Skeletal muscle satellite cell (primary cell): ENCODE measurements around the gene TOPAZ1. TPM values are rescaled to one million over a fixed set of nuclear protein-coding genes. Genes with fewer than 3 reads are reported as not detected.
A peak's percentile ranks its signal among the peaks of the same experiment; 100 is the strongest.

Experiments
- H3K27me3 ChIP-seq: 2 replicates; pipeline ENCODE4 v1.7.0; 2013; ENCODE audit warnings: low read length; ENCODE audit not compliant: control insufficient read depth, insufficient read depth
- H3K36me3 ChIP-seq: 2 replicates; pipeline ENCODE4 v1.7.0; 2013; ENCODE audit warnings: mild to moderate bottlenecking, control low read depth, low read length; ENCODE audit not compliant: insufficient read depth
- H3K4me1 ChIP-seq: 2 replicates; pipeline ENCODE4 v1.7.0; 2013; ENCODE audit warnings: low read length; ENCODE audit not compliant: control insufficient read depth, insufficient read depth
- H3K4me2 ChIP-seq: 2 replicates; pipeline ENCODE4 v1.7.0; 2013; ENCODE audit warnings: mild to moderate bottlenecking, low read length
- H3K4me3 ChIP-seq: 2 replicates; pipeline ENCODE4 v1.7.0; 2013; ENCODE audit warnings: low read length
- H3K9ac ChIP-seq: 2 replicates; pipeline ENCODE4 v1.7.0; 2013; ENCODE audit warnings: mild to moderate bottlenecking, low read depth, low read length, moderate library complexity
- H3K9me3 ChIP-seq: replicated peaks from 2 replicates; pipeline ENCODE4 v1.7.0; 2013; ENCODE audit warnings: mild to moderate bottlenecking, control low read depth, low read length
- total RNA-seq: library from RNA; depleted of rRNA; stranded (reverse); fragments of >200 nt; gene quantifications from 2 replicates; pipeline ENCODE4 v1.2.3, GENCODE V29; 2012; rRNA removed

Gene TOPAZ1
- not detected in 2 replicates for total RNA-seq

DNA sequence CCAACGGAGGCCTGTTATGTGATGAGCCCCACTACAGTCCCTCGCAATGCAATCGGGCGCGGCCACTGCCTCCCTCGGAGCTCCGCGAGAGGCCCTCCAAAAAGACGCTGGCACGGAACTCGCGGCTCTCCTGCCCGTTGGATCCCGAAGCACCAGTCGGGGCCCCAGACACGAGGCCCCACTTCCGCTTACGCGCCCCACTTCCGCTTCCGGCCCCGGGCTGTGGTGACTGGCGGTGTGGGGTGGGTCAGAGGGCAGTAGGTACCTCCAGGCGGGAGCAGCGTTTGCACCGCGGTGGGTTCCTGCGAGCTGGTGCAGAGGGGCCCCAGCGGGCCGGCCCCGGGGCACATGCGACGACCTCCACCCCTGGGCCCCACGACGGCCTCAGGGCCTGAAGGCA lies at the start of gene TOPAZ1:
TOPAZ1 (plus strand) TSS at position 181 of the 400 bp plus-strand sequence; CDS start at position 349, 168 bp downstream.
- no peaks in the 10 kb centered on the region for H3K9me3 ChIP-seq

DNA sequence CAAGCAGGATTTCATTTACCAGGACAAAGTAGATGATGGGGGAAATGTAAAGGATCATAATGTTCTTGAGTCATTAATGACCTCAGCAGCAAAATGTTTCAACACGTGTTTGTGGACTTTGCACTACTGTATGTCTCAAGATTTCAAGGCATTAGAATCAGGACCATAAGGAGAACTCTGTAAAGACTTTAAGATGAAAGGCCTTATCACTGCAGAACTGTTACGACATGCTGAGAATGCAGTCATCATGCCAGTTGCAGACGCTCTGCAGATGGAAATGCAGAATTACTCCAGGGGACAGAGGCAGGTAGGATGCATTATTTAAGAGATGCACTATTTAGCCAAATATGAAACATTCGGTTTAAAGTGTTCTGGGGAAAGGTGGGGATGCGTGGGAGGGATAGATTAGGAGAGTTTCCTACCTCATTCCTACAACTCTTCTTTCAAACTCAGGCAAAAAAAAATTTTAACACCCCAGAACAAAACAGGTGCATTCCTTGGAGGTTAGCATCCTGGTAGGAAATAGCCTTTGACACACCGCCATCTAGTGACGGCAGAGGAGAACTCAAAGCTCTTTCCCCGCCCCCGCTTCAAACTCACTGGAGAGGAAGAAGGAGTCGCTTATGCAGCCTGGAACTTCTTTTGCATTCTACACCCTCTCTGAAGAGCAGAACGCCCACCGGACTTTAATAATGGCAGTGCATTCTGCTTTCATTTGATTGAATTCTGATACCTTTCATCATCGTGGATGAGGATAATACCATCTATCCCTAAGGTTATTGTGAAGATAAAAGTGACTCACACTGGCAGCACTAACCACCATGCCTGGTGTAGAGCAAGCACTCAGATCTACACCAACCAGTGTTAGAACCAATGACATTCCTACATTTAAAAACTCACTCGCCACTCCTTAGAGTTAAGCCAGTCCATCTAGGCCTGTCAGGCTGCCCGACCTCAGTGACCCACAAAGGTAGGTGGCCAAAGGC lies 43.1 kb upstream of the TOPAZ1 start:
- Histone ChIP-seq H3K36me3 (no peaks in the 10 kb centered on the region), H3K9ac (no peak overlapping the region), H3K9me3 (no peaks in the 10 kb centered on the region), H3K4me3 (no peak overlapping the region), H3K27me3 (peaks cover 44% of the 10 kb centered on the region), H3K4me2 (peak overlapping the region; percentile 42), H3K4me1 (no peaks in the 10 kb centered on the region)

More for the DNA sequence above, at the start of gene TOPAZ1:
- no peak within 1 kb of the TSS for H3K4me3 ChIP-seq
- H3K4me1 ChIP-seq: no peaks in the 10 kb centered on the region
- H3K9ac ChIP-seq: no peak within 1 kb of the TSS
- H3K36me3 ChIP-seq: no peaks in the 10 kb centered on the region
- H3K4me2 ChIP-seq: no peak within 1 kb of the TSS
- peaks cover 46% of the 10 kb centered on the region for H3K27me3 ChIP-seq

DNA sequence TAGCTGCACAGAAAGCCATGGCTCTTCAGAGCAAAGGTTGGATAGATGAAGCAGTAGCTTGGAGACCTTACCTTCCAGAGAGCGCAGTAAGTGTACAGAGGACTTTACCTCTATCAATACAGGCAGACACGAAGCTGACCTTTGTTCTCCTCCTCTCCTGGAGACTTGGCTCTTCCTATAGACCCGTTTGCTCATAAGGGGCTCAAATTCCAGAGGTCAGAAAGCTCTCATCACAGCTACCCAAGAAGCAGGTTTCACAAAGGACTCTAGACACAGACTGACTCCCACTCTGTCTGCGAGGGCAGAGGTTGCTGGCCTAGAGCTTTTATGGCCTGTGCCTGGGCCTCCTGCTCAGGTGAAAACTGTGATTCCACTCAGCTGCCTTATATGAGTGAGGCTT lies 35.4 kb upstream of the TOPAZ1 start:
- no peaks in the 10 kb centered on the region for H3K36me3 ChIP-seq
- no peak overlapping the region for H3K9ac ChIP-seq
- H3K27me3 ChIP-seq: peaks cover 58% of the 10 kb centered on the region
- H3K4me1 ChIP-seq: no peaks in the 10 kb centered on the region
- H3K9me3 ChIP-seq: no peaks in the 10 kb centered on the region
- no peak overlapping the region for H3K4me2 ChIP-seq
- H3K4me3 ChIP-seq: no peak overlapping the region

DNA sequence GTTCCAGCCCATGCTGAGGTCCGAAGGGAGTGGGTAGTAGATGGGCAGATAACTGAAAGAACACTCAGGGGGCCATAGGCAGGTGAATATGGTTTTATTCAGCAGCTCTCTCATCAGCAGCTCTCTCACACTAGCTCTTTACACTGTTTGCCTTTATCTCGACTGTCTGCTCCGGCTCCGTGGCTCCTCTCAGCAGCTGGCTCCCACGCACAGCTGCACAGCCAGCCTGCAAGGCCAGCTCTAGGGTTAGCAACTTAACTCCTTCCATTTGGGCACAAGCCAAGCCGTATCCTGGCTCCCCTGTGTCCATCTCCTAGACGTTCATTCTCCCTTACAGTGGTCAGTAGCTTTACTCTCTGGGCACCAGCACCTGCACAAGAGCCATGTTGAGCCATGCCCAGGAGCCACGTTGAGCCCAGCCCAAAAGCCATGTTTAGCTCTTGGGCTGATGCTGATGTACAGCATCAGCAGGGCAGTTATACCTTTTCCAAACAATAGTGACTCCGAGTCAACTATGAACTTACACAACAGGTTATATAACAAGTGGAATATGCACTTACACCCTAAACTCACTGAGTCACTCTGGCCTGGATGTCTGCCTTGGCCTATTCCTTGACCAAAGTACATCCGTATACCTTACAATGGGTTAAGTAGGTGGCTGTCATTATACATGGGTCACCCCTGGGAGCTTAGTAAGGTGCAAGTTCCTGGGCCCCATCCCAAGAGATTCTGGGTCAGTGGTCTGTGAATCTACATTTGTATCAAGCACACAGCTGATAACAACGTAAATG lies 34.6 kb upstream of the TOPAZ1 start:
- Histone ChIP-seq H3K4me2 (no peak overlapping the region), H3K4me3 (no peak overlapping the region), H3K4me1 (no peaks in the 10 kb centered on the region), H3K9me3 (no peaks in the 10 kb centered on the region), H3K9ac (no peak overlapping the region), H3K27me3 (peaks cover 55% of the 10 kb centered on the region), H3K36me3 (no peaks in the 10 kb centered on the region)

DNA sequence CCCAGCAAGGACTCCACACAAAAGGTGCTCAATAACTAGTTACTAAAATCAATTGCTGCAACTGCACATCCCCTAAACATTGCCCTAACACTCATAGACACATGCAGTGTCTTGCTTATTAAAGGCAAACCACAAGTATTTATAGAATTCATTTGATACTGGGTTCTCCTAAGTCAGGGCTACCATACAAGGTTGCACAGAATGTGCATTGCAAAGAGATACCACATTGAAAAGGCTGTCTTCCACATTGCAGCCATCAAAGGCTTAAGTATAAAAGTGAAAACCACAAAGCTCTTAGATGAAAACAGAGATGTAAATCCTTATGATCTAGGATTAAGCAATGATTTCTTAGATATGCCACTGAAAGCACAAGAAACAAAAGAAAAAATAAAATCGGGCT lies 33.6 kb upstream of the TOPAZ1 start:
- Histone ChIP-seq H3K9me3 (no peaks in the 10 kb centered on the region), H3K4me3 (no peak overlapping the region), H3K4me1 (no peaks in the 10 kb centered on the region), H3K36me3 (no peaks in the 10 kb centered on the region), H3K9ac (no peak overlapping the region), H3K4me2 (no peak overlapping the region), H3K27me3 (peaks cover 55% of the 10 kb centered on the region)

DNA sequence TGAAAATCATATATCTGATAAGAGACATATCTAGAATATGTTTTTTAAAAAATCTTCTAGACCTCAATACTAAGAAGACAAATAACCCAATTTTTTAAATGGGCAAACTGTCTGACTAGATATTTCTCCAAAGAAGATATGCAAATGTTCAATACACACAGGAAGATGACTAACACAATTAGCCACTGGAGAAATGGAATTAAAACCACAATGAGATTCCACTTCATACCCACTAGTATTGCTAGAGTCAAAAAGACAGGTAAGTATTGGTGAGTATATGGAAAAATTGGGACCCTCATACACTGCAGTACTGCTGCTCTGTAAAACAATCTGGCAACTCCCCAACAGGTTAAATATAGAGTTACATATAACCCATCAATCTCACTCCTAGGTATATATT lies 33.1 kb upstream of the TOPAZ1 start:
- Histone ChIP-seq H3K27me3 (peaks cover 51% of the 10 kb centered on the region), H3K36me3 (no peaks in the 10 kb centered on the region), H3K9me3 (no peaks in the 10 kb centered on the region), H3K9ac (no peak overlapping the region), H3K4me1 (no peaks in the 10 kb centered on the region), H3K4me2 (no peak overlapping the region), H3K4me3 (no peak overlapping the region)

DNA sequence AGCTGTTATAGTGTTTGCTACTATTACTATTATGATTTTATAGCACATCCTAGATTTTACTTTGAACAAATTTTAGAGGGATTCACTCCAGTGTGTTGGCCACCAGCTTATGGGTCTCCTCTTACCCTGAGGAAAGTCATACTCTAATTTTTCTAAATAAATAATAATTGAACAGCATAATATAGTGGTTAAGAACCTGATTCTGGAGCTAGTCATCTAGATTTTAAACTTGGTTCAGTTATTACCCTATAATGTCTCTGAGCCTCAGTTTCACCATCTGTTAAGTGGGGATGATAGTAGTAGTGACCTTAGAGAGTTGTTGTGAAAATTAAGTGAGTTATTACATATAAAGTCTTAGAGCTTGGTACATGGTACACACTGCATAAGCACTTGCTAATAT lies 30.7 kb upstream of the TOPAZ1 start:
- H3K9ac ChIP-seq: no peak overlapping the region
- H3K36me3 ChIP-seq: no peaks in the 10 kb centered on the region
- peaks cover 42% of the 10 kb centered on the region for H3K27me3 ChIP-seq
- no peaks in the 10 kb centered on the region for H3K4me1 ChIP-seq
- no peaks in the 10 kb centered on the region for H3K9me3 ChIP-seq
- H3K4me3 ChIP-seq: no peak overlapping the region
- no peak overlapping the region for H3K4me2 ChIP-seq

DNA sequence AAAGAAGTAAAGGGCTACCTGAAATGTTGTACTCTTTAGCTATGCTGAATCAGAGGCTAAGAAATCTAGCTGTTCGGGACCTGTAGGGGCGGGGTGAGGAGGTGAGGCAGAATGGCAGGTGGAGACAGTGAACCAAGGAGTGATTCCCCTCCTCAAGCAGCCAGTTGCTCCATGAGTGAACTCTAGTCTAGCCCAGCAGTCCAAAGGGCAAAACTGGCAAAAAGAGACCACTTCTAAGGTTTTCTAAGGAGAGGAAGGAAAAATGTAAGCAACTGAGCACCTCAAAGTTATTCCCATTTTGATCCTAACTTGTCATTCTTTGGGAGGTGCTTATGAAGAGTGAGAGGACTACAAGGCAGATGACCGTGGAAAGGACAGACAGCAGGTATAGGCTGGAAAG lies 19.3 kb upstream of the TOPAZ1 start:
- Histone ChIP-seq H3K9me3 (no peaks in the 10 kb centered on the region), H3K9ac (no peak overlapping the region), H3K4me3 (no peak overlapping the region)

DNA sequence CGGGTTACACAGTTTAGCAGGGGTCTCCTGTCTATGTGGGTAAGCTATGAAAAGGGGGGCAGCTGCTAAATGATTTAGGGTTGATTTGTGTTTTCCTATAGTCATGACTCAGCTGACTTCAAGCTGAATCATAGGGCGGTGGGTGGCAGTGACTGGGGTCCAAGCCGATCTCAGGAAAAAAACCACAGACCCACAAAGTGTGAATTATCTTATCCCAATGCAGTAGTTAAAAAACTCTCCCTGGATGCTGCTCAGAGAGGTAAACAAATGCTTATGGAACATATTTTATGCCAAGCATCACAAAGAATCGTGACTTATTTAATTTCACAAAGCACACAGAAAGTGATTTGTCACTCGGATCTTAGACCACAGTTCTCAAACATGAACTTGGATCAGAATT lies 18.4 kb upstream of the TOPAZ1 start:
- Histone ChIP-seq H3K4me1 (peaks cover 6% of the 10 kb centered on the region), H3K4me2 (no peak overlapping the region), H3K4me3 (no peak overlapping the region), H3K9ac (no peak overlapping the region), H3K9me3 (no peaks in the 10 kb centered on the region), H3K36me3 (no peaks in the 10 kb centered on the region), H3K27me3 (peaks cover 52% of the 10 kb centered on the region)

More for the DNA sequence above, 19.3 kb upstream of the TOPAZ1 start:
- Histone ChIP-seq H3K27me3 (peaks cover 47% of the 10 kb centered on the region), H3K36me3 (no peaks in the 10 kb centered on the region), H3K4me2 (no peak overlapping the region), H3K4me1 (peaks cover 6% of the 10 kb centered on the region)

DNA sequence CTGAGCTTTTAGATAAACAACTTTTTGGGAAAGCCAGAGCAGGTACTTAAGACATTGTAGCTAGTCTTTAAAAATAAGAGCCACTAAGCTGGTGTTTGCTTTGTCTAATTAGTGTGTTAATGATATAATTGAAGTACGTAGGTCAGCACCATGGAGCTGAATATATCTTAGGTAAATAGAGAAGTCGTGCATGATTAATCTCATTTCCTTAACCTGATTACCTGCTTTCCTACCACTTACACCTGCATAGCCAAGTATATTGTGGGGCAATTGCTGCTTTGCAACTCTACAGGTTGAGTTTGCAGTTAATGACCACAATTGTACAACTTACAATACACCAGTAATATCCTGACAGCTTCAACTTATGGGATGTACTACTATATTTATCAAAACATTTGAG lies 17.6 kb upstream of the TOPAZ1 start:
- no peaks in the 10 kb centered on the region for H3K9me3 ChIP-seq
- H3K27me3 ChIP-seq: peaks cover 56% of the 10 kb centered on the region
- H3K4me3 ChIP-seq: no peak overlapping the region
- peaks cover 6% of the 10 kb centered on the region for H3K4me1 ChIP-seq
- no peaks in the 10 kb centered on the region for H3K36me3 ChIP-seq
- H3K4me2 ChIP-seq: no peak overlapping the region
- H3K9ac ChIP-seq: no peak overlapping the region

DNA sequence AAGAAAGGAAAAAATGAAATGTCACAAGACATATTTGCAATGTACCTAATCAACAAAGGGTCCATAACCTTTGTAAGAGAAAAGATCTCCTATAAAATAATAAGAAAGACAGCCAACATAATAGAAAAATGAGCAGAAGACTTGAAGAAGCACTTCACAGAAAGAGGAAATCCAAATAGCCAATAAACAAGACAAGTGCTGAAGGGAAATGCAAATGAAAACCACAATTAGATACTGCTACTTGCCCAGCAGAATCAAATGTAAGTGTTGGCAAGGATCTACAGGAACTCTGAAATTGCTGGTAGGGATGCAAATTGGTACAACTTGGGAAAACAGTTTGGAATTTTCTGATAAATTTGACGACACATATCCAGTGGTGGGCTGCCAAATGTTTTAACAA lies 15.1 kb upstream of the TOPAZ1 start:
- Histone ChIP-seq H3K36me3 (no peaks in the 10 kb centered on the region), H3K4me2 (no peak overlapping the region), H3K27me3 (peaks cover 46% of the 10 kb centered on the region), H3K9me3 (no peaks in the 10 kb centered on the region), H3K9ac (no peak overlapping the region), H3K4me3 (no peak overlapping the region), H3K4me1 (peaks cover 6% of the 10 kb centered on the region)
